ENCODE results near the gene HBE1. TPM values are rescaled to one million over a fixed set of nuclear protein-coding genes. Genes with fewer than 3 reads are reported as not detected.
"Not testable (repeated sequence)": the region's sequence is repeated elsewhere in the genome, so short reads cannot be mapped to it uniquely, and the experiment has no call there.

The HBE1 gene
- total RNA-seq, 2 donors from 2014 or later = not detected

DNA sequence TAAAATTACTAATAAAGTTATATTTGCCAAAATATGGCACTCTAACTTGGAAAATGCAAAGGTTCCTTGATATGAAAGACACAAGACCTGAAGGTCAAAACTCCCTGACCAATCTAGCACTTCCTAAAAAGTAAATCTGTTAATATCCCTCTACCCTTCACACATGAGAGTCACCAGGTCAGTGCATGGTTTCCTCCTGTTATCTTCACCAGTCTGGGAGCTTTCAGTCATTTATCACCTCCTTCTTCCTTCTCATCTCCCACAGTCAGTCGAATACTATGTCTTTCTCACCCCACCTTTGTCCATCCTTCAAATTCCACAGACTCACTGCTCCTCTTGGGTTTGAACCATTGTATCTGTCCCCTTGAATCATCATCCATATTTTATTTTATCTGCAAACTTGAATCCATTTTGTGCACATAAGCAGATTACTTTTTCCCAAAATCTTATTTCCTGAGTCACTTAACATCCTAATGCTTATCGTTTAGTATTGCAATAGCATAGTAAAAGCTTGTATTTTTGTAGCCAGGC lies 2.6 kb downstream of the HBE1 start:
- H3K4me3 ChIP-seq = no peak overlapping the region
- intact Hi-C loops (cut with DNase I) = no loop called here
- ATAC-seq (no peak), DNase-seq (no peak)
- no peaks in the 10 kb centered on the region for H3K36me3 ChIP-seq (replicated peaks in 1 of 2; ENCODE audit: insufficient read depth in 1 of 2, low read depth in 2 of 2)
- no peaks in the 10 kb centered on the region for H3K27me3 ChIP-seq
- no peak overlapping the region for H3K27ac ChIP-seq
- no peaks in the 10 kb centered on the region for H3K9me3 ChIP-seq
- TF ChIP-seq POLR2A (IDR thresholded peaks at IDR 0.05) = no peak
- TF ChIP-seq, protein P1, sequence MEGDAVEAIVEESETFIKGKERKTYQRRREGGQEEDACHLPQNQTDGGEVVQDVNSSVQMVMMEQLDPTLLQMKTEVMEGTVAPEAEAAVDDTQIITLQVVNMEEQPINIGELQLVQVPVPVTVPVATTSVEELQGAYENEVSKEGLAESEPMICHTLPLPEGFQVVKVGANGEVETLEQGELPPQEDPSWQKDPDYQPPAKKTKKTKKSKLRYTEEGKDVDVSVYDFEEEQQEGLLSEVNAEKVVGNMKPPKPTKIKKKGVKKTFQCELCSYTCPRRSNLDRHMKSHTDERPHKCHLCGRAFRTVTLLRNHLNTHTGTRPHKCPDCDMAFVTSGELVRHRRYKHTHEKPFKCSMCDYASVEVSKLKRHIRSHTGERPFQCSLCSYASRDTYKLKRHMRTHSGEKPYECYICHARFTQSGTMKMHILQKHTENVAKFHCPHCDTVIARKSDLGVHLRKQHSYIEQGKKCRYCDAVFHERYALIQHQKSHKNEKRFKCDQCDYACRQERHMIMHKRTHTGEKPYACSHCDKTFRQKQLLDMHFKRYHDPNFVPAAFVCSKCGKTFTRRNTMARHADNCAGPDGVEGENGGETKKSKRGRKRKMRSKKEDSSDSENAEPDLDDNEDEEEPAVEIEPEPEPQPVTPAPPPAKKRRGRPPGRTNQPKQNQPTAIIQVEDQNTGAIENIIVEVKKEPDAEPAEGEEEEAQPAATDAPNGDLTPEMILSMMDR (IDR thresholded peaks at IDR 0.05) = no peak
- no peaks in the 10 kb centered on the region for H3K4me1 ChIP-seq
- 64 to 72% methylated on average over 2 of the region's 2 CpGs for WGBS, 2 donors

DNA sequence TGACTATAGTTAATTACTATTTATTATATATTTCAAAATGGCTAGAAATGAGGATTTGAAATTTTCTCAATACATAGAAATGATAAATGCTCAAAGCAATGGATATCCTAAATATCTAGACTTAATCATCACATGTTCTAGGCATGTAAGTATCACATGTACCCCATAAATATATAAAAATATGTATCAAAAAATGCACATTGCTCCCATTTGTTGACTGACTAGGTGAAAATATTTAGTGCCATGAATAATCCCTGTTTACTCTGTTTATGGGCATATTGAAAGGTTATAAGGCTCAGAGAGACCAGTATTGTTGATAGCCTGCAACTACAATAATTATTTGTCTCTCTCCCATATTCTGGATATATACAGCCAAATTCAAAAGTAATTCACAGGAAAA lies 3.1 kb downstream of the HBE1 start:
- Histone ChIP-seq H3K4me3 (no peak overlapping the region), H3K36me3 (replicated peaks in 1 of 2; ENCODE audit: insufficient read depth in 1 of 2, low read depth in 2 of 2) (no peaks in the 10 kb centered on the region), H3K27ac (no peak overlapping the region), H3K4me1 (no peaks in the 10 kb centered on the region), H3K9me3 (no peaks in the 10 kb centered on the region), H3K27me3 (no peaks in the 10 kb centered on the region)
- intact Hi-C loops (cut with DNase I) = no loop called here
- ATAC-seq = no peak
- no peak for DNase-seq
- TF ChIP-seq, protein P1 (IDR thresholded peaks at IDR 0.05) = no peak
- TF ChIP-seq POLR2A (IDR thresholded peaks at IDR 0.05) = no peak

DNA sequence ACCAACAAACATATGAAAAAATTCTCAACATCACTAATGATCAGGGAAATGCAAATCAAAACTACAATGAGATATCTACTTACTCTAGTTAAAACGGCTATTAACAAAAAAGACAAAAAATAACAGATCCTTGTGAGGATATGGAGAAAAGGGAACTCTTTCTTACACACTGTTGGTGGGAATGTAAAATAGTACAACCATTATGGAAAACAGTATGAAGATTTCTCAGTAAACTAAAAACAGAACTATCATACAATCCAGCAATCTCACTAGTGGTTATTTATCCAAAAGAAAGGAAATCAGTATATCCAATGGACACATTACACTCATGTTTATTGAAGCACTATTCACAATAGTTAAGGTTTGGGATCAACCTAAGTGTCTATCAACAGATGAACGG lies 3.9 kb downstream of the HBE1 start:
- TF ChIP-seq POLR2A (IDR thresholded peaks at IDR 0.05) = no peak
- TF ChIP-seq, protein P1 (IDR thresholded peaks at IDR 0.05) = no peak
- ATAC-seq = no peak

DNA sequence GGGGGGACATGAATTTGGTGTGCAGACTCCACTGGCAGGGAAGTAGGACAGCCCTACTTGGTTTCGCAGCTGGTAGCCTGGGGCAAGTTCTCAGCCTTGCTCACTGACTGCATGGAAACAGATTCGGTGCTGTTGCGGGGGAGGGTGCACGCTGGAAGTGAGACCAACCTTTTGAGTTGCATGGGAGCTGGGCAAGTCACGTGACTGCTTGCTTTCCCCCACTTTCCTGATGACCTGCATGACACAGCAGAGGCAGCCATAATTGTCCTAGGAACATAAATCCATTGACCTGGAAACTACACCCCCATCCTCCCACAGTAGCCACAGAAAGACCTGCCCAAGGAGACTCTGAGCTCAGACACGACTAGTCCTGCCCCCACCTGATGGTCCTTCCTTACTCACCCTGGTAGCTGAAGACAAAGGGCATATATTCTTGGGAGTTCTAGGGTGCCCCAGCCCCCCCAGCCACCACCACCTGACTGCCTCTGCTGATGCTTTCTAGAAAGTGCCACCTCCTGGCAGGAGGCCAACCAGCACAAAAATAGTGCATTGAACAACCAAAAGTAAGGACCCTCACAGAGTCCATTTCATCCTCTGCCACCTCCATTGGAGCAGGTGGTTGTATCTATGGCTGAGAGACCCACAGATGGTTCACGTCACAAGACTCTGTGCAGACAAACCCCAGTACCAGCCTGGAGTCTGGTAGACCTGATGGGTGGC lies 11.0 kb downstream of the HBE1 start:
- no peaks in the 10 kb centered on the region for H3K36me3 ChIP-seq (replicated peaks in 1 of 2; ENCODE audit: insufficient read depth in 1 of 2, low read depth in 2 of 2)
- no peak overlapping the region for H3K27ac ChIP-seq
- H3K27me3 ChIP-seq = no peaks in the 10 kb centered on the region
- H3K4me1 ChIP-seq = no peaks in the 10 kb centered on the region
- no peak for TF ChIP-seq POLR2A (IDR thresholded peaks at IDR 0.05)
- TF ChIP-seq, protein P1 (IDR thresholded peaks at IDR 0.05) = no peak
- 75% methylated on average over 7 of the region's 7 CpGs for WGBS, 2 donors
- intact Hi-C loops (cut with DNase I) = no loop called here
- H3K9me3 ChIP-seq = no peaks in the 10 kb centered on the region
- H3K4me3 ChIP-seq = no peak overlapping the region
- DNase-seq (no peak), ATAC-seq (no peak)

More for the DNA sequence above, 3.9 kb downstream of the HBE1 start:
- WGBS, 2 donors = 38 to 45% methylated on average over 2 of the region's 2 CpGs
- Histone ChIP-seq H3K9me3 (no peaks in the 10 kb centered on the region), H3K27me3 (no peaks in the 10 kb centered on the region), H3K36me3 (replicated peaks in 1 of 2; ENCODE audit: insufficient read depth in 1 of 2, low read depth in 2 of 2) (no peaks in the 10 kb centered on the region), H3K4me3 (no peak overlapping the region), H3K4me1 (no peaks in the 10 kb centered on the region), H3K27ac (no peak overlapping the region)
- intact Hi-C loops (cut with DNase I) = no loop called here
- no peak for DNase-seq

DNA sequence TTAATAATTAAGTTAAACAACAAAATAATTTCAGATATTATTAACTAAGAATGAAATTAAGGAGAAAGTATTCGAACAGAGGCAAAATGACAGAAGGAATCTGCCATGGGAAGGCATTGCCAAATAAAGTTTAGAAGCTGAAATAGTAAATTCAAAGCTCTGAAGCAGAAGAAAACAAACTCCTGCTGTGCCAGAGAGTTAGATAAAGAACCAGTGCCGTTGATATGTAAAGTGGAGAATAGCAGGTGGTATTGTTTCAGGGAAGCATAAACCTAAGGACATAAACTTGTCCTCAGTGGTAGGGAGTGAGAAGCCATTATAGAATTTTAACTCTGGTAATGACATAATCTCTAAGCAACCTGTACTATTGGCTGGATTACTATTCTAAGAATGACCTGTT lies 12.4 kb downstream of the HBE1 start:
- H3K9me3 ChIP-seq = no peaks in the 10 kb centered on the region
- no peaks in the 10 kb centered on the region for H3K27me3 ChIP-seq
- intact Hi-C loops (cut with DNase I) = no loop called here
- no peaks in the 10 kb centered on the region for H3K4me1 ChIP-seq
- no peaks in the 10 kb centered on the region for H3K36me3 ChIP-seq (replicated peaks in 1 of 2; ENCODE audit: insufficient read depth in 1 of 2, low read depth in 2 of 2)
- ATAC-seq = no peak
- 13 to 17% methylated on average over 2 of the region's 2 CpGs for WGBS, 2 donors
- DNase-seq = no peak
- no peak for TF ChIP-seq POLR2A (IDR thresholded peaks at IDR 0.05)
- TF ChIP-seq, protein P1 (IDR thresholded peaks at IDR 0.05) = no peak
- no peak overlapping the region for H3K4me3 ChIP-seq
- H3K27ac ChIP-seq = no peak overlapping the region

DNA sequence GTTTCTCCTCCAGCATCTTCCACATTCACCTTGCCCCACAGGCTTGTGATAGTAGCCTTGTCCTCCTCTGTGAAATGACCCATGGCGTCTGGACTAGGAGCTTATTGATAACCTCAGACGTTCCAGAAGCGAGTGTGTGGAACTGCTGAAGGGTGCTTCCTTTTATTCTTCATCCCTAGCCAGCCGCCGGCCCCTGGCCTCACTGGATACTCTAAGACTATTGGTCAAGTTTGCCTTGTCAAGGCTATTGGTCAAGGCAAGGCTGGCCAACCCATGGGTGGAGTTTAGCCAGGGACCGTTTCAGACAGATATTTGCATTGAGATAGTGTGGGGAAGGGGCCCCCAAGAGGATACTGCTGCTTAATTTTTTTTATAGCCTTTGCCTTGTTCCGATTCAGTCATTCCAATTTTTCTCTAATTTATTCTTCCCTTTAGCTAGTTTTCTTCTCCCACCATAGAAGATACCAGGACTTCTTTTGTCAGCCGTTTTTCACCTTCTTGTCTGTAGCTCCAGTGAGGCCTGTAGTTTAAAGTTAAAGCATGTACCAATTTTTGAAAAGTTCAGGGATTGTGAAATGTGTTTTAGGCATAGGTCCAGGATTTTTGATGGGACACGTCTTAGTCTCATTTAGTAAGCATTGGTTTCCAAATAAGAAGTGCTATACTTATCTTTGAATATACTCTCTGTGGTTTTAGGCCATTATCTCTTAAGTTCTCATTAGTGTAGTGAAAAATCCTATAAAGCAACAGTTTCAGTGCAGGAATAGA lies 14.9 kb downstream of the HBE1 start, which contains the start of gene HBG2:
TSS of gene HBG2 (minus strand) at position 136 of the 768 bp plus-strand sequence. CDS start at position 83, 53 bp downstream.
- intact Hi-C loops (cut with DNase I); H3K36me3 ChIP-seq (replicated peaks in 1 of 2; ENCODE audit: insufficient read depth in 1 of 2, low read depth in 2 of 2); H3K4me1 ChIP-seq; ATAC-seq; DNase-seq; H3K4me3 ChIP-seq; H3K27me3 ChIP-seq; H3K27ac ChIP-seq; H3K9me3 ChIP-seq: not testable (repeated sequence)
- 59 to 77% methylated on average over 4 of the region's 9 CpGs for WGBS, 2 donors

DNA sequence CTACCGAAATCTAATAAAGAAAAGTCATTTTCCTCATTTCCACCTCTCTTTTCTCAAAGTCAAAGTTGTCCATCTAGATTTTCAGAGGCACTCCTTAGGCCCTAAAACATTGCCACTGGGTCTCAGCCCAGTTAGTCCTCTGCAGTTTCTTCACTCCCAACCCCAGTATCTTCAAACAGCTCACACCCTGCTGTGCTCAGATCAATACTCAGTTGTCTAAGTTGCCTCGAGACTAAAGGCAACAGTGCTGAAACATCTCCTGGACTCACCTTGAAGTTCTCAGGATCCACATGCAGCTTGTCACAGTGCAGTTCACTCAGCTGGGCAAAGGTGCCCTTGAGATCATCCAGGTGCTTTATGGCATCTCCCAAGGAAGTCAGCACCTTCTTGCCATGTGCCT lies 15.7 kb downstream of the HBE1 start:
- H3K36me3 ChIP-seq (replicated peaks in 1 of 2; ENCODE audit: insufficient read depth in 1 of 2, low read depth in 2 of 2); ATAC-seq; H3K27me3 ChIP-seq; DNase-seq; H3K27ac ChIP-seq; H3K4me1 ChIP-seq; H3K4me3 ChIP-seq; H3K9me3 ChIP-seq; intact Hi-C loops (cut with DNase I): not testable (repeated sequence)
- 51 to 61% methylated on average over 2 of the region's 2 CpGs for WGBS, 2 donors

Measured in body of pancreas (tissue), 4 donors.